GM23338 (cell line): Measurements from ENCODE around the gene ATRIP. TPM values are rescaled to one million over a fixed set of nuclear protein-coding genes. Genes with fewer than 3 reads are reported as not detected.

Experiments
- ATAC-seq: fragments of 200-7000 bp; cut with Tn5 transposase; 3 replicates; pipeline ENCODE4 v1.9.1; 2020
- DNase-seq: peaks from one replicate; pipeline ENCODE4 v3.0.0-alpha.2; 2015; ENCODE audit warnings: low spot score
- H2AFZ ChIP-seq: fragments of 200-600 bp; sonication (generic); 2 replicates; pipeline ENCODE4 v1.8.0; 2016; ENCODE audit warnings: antibody characterized with exemption, mild to moderate bottlenecking, moderate library complexity
- H3F3A ChIP-seq: fragments of 200-600 bp; sonication (generic); replicated peaks from 2 replicates; pipeline ENCODE4 v1.8.0; 2017; ENCODE audit warnings: antibody characterized with exemption, mixed run types, low read depth
- H3K27ac ChIP-seq: fragments of 200-600 bp; sonication (generic); 2 replicates; pipeline ENCODE4 v1.6.1; 2016; ENCODE audit warnings: low read depth
- H3K27me3 ChIP-seq: fragments of 200-600 bp; sonication (generic); 2 replicates; pipeline ENCODE4 v1.8.0; 2016; ENCODE audit warnings: mild to moderate bottlenecking, mixed run types, moderate library complexity; ENCODE audit not compliant: insufficient read depth
- H3K36me3 ChIP-seq: fragments of 200-600 bp; sonication (generic); 2 replicates; pipeline ENCODE4 v1.8.0; 2016; ENCODE audit warnings: mild to moderate bottlenecking; ENCODE audit not compliant: insufficient read depth
- H3K4me1 ChIP-seq: fragments of 200-600 bp; sonication (generic); 2 replicates; pipeline ENCODE4 v1.8.0; 2016; ENCODE audit warnings: mild to moderate bottlenecking, moderate library complexity; ENCODE audit not compliant: insufficient read depth
- H3K4me2 ChIP-seq: fragments of 200-600 bp; sonication (generic); 2 replicates; pipeline ENCODE4 v1.7.1; 2017; ENCODE audit warnings: mixed run types
- H3K4me3 ChIP-seq: fragments of 200-600 bp; sonication (generic); 2 replicates; pipeline ENCODE4 v1.6.1; 2016; ENCODE audit warnings: mixed run types
- H3K79me2 ChIP-seq: fragments of 200-600 bp; sonication (generic); replicated peaks from 2 replicates; pipeline ENCODE4 v1.8.0; 2017; ENCODE audit warnings: mild to moderate bottlenecking; ENCODE audit not compliant: insufficient read depth
- H3K9me2 ChIP-seq: fragments of 200-600 bp; sonication (generic); 2 replicates; pipeline ENCODE4 v1.8.0; 2017; ENCODE audit not compliant: insufficient read depth
- H4K20me1 ChIP-seq: fragments of 200-600 bp; sonication (generic); replicated peaks from 2 replicates; pipeline ENCODE4 v1.8.0; 2017; ENCODE audit warnings: mild to moderate bottlenecking; ENCODE audit not compliant: insufficient read depth
- H3K27ac Mint-ChIP-seq: 2 replicates; pipeline ENCODE4 v1.8.0; 2020; ENCODE audit warnings: inconsistent platforms, mild to moderate bottlenecking, moderate library complexity, mixed read lengths
- H3K27me3 Mint-ChIP-seq: 3 replicates; pipeline ENCODE4 v1.8.0; 2022; ENCODE audit warnings: low read depth, mild to moderate bottlenecking, moderate library complexity, mixed read lengths, inconsistent platforms; ENCODE audit not compliant: insufficient read depth, poor library complexity
- H3K36me3 Mint-ChIP-seq: 3 replicates; pipeline ENCODE4 v1.8.0; 2021; ENCODE audit warnings: low read depth, mild to moderate bottlenecking, inconsistent platforms, moderate library complexity, mixed read lengths
- H3K4me1 Mint-ChIP-seq: 3 replicates; pipeline ENCODE4 v1.8.0; 2020; ENCODE audit warnings: mild to moderate bottlenecking, inconsistent platforms, mixed read lengths
- H3K4me3 Mint-ChIP-seq: 3 replicates; pipeline ENCODE4 v1.8.0; 2021; ENCODE audit warnings: moderate library complexity, mild to moderate bottlenecking, inconsistent platforms, mixed read lengths
- H3K9me3 Mint-ChIP-seq: 3 replicates; pipeline ENCODE4 v1.8.0; 2020; ENCODE audit warnings: moderate library complexity, mild to moderate bottlenecking, inconsistent platforms, mixed read lengths
- EZH2 ChIP-seq: fragments of 200-600 bp; sonication (generic); IDR thresholded peaks from one replicate; pipeline ENCODE4 v1.8.0; 2017; ENCODE audit warnings: antibody characterized with exemption, mild to moderate bottlenecking, low read depth; ENCODE audit not compliant: unreplicated experiment
- EZH2phosphoT487 ChIP-seq: fragments of 200-600 bp; sonication (generic); IDR thresholded peaks from one replicate; pipeline ENCODE4 v1.8.1; 2018; ENCODE audit warnings: antibody characterized with exemption; ENCODE audit not compliant: unreplicated experiment
- NANOG ChIP-seq: IDR thresholded peaks from 2 replicates; pipeline ENCODE4 v1.6.1; 2016; ENCODE audit warnings: antibody characterized with exemption, borderline replicate concordance
- ZNF114 ChIP-seq: fragments of 250-450 bp; sonication (Bioruptor Pico); IDR thresholded peaks from 2 replicates; pipeline ENCODE4 v1.5.0; 2020; ENCODE audit warnings: mild to moderate bottlenecking, moderate library complexity
- ZNF331 ChIP-seq: fragments of 250-450 bp; sonication (Bioruptor Pico); IDR thresholded peaks from 2 replicates; pipeline ENCODE4 v1.5.0; 2020; ENCODE audit warnings: low read depth, mild to moderate bottlenecking, moderate library complexity
- polyA plus RNA-seq: library from polyadenylated mRNA; unstranded; fragments of >200 nt; fragmentation: Nextera tagmentation; extraction: Ambion mirVana; gene quantifications from 2 replicates; pipeline ENCODE4 v1.2.1, GENCODE V29; 2016
- total RNA-seq: library from RNA; depleted of rRNA; stranded (reverse); fragments of >200 nt; shearing (Covaris generic); gene quantifications from 2 replicates; pipeline ENCODE4 v1.2.3, GENCODE V29; 2014
- TF ChIP-seq, protein P1 (sequence below): IDR thresholded peaks from one replicate; pipeline ENCODE4 v1.6.1; 2018; ENCODE audit warnings: antibody characterized with exemption; ENCODE audit not compliant: unreplicated experiment

The ATRIP gene
- total and polyA plus RNA-seq, 2 experiments from 2014 or later, result 5.8 to 17.3 TPM

DNA sequence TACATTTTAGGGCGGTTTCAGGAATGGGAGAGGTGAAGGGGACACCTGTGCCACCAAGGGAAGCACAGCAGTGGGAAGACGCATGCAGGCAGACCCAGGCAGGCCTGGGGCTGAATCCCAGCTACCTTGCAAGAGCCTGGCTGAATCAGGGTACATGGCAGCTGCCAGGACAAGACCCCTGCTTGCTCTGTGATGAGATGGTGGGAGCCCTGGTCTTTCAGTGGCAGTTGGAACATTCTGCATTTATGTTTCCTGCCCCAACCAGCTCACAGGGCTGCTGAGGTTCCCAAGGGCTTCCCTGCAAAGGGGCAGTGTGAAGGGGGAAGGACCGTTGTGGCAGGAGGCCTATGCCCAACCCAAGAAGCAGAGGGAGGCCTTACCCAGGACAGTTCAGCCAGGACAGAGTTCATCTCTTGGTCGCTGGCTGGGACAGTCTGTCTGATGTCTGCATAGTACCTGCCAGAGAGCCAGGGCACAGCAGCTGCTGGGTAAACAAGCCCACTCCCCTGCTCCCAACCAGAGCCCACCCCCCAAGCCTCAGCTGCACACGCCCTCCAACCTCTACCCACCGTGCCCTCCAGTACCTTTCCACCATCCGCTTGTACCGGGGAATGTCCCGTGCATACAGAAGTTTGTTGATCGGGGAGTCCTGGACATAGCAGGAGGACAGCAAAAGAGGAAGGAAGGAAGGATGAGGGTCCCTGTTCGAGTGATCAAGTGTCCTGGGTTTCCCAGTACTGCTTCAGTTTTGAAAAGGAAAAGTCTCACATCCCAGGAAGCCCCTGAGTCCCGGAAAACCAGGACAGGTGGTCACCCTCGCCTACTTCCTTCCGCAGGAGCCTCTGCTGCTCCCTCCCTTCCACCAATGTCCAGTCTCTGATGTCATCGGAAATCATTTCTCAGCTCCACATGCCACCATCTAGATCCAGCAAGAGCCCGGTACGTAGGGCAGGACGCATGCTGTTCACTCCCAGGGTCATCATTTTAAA lies 39.8 kb upstream of the ATRIP start:
- Histone ChIP-seq H3K4me1 (no peaks in the 10 kb centered on the region), H3K79me2 (no peaks in the 10 kb centered on the region), H4K20me1 (no peaks in the 10 kb centered on the region; the same call in 1 of the 2 replicates), H3K4me3 (no peak overlapping the region), H3F3A (no peaks in the 10 kb centered on the region), H3K27me3 (no peaks in the 10 kb centered on the region), H2AFZ (no peak overlapping the region), H3K9me2 (no peaks in the 10 kb centered on the region), H3K27ac (no peak overlapping the region), H3K36me3 (peaks cover 15% of the 10 kb centered on the region), H3K4me2 (no peak overlapping the region)
- peaks cover 91% of the 10 kb centered on the region for H3K36me3 Mint-ChIP-seq
- no peak for DNase-seq
- H3K27me3 Mint-ChIP-seq, result peaks cover 9% of the 10 kb centered on the region
- no peak overlapping the region for H3K27ac Mint-ChIP-seq
- no peak overlapping the region for H3K4me3 Mint-ChIP-seq
- TF ChIP-seq ZNF114 (CRISPR knock-in tag) (no peak), ZNF331 (no peak), NANOG (no peak)
- TF ChIP-seq, protein P1, sequence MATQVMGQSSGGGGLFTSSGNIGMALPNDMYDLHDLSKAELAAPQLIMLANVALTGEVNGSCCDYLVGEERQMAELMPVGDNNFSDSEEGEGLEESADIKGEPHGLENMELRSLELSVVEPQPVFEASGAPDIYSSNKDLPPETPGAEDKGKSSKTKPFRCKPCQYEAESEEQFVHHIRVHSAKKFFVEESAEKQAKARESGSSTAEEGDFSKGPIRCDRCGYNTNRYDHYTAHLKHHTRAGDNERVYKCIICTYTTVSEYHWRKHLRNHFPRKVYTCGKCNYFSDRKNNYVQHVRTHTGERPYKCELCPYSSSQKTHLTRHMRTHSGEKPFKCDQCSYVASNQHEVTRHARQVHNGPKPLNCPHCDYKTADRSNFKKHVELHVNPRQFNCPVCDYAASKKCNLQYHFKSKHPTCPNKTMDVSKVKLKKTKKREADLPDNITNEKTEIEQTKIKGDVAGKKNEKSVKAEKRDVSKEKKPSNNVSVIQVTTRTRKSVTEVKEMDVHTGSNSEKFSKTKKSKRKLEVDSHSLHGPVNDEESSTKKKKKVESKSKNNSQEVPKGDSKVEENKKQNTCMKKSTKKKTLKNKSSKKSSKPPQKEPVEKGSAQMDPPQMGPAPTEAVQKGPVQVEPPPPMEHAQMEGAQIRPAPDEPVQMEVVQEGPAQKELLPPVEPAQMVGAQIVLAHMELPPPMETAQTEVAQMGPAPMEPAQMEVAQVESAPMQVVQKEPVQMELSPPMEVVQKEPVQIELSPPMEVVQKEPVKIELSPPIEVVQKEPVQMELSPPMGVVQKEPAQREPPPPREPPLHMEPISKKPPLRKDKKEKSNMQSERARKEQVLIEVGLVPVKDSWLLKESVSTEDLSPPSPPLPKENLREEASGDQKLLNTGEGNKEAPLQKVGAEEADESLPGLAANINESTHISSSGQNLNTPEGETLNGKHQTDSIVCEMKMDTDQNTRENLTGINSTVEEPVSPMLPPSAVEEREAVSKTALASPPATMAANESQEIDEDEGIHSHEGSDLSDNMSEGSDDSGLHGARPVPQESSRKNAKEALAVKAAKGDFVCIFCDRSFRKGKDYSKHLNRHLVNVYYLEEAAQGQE, result no peak
- no peak for ATAC-seq
- no peaks in the 10 kb centered on the region for H3K4me1 Mint-ChIP-seq
- no peaks in the 10 kb centered on the region for H3K9me3 Mint-ChIP-seq

DNA sequence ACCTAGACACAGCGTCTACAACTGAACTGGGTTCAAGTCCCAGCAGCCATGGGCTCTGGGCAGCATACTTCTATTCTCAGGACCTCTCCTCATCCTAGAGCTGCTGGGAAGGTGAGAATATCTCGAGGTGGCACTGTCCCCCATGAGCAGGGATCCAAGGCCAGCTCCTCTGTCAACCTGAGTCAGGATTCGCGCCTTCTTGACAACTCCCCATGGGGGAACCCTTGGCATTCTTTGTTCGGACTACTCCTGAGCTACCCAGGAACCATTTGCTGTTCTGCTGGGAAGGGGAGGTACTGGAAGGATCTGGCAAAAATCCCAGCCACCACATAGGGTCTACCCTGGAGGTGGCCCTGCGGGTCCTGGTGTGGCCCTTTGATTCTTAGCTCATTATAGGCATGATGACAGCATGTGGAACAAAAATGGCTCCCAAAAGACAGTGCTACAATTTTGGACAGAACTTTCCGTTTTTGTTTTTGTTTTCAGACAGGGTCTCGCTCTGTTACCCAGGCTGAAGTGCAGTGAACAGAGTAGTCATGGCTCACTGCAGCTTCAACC lies 38.9 kb upstream of the ATRIP start:
- ATAC-seq, result no peak
- H3K36me3 ChIP-seq, result peaks cover 16% of the 10 kb centered on the region
- TF ChIP-seq EZH2phosphoT487 (no peak), EZH2 (no peak)
- TF ChIP-seq, protein P1, result no peak

More for the DNA sequence above, 38.9 kb upstream of the ATRIP start:
- Mint-ChIP-seq H3K27ac (peak overlapping the region; percentile 74; the same call in 1 of the 2 replicates), H3K4me3 (no peak overlapping the region), H3K4me1 (no peaks in the 10 kb centered on the region), H3K36me3 (peaks cover 92% of the 10 kb centered on the region), H3K9me3 (no peaks in the 10 kb centered on the region), H3K27me3 (peaks cover 10% of the 10 kb centered on the region)
- H3K27ac ChIP-seq, result no peak overlapping the region
- H3K9me2 ChIP-seq, result no peaks in the 10 kb centered on the region
- H3F3A ChIP-seq, result no peaks in the 10 kb centered on the region
- H2AFZ ChIP-seq, result no peak overlapping the region
- H3K4me3 ChIP-seq, result no peak overlapping the region
- H3K27me3 ChIP-seq, result no peaks in the 10 kb centered on the region
- no peaks in the 10 kb centered on the region; the same call in 1 of the 2 replicates for H4K20me1 ChIP-seq
- no peaks in the 10 kb centered on the region for H3K79me2 ChIP-seq
- no peaks in the 10 kb centered on the region for H3K4me1 ChIP-seq
- no peak for DNase-seq
- H3K4me2 ChIP-seq, result no peak overlapping the region
